Measurements from ENCODE around the gene UBE2V1. TPM values are rescaled to one million over a fixed set of nuclear protein-coding genes. Genes with fewer than 3 reads are reported as not detected.
A peak's percentile ranks its signal among the peaks of the same experiment; 100 is the strongest.

UBE2V1 gene
- total and polyA plus RNA-seq, 10 of the 15 experiments (the other 5 are each of a cell fraction or from before 2014, with no cell fraction given): 51.8 to 219 (median 141) TPM

DNA sequence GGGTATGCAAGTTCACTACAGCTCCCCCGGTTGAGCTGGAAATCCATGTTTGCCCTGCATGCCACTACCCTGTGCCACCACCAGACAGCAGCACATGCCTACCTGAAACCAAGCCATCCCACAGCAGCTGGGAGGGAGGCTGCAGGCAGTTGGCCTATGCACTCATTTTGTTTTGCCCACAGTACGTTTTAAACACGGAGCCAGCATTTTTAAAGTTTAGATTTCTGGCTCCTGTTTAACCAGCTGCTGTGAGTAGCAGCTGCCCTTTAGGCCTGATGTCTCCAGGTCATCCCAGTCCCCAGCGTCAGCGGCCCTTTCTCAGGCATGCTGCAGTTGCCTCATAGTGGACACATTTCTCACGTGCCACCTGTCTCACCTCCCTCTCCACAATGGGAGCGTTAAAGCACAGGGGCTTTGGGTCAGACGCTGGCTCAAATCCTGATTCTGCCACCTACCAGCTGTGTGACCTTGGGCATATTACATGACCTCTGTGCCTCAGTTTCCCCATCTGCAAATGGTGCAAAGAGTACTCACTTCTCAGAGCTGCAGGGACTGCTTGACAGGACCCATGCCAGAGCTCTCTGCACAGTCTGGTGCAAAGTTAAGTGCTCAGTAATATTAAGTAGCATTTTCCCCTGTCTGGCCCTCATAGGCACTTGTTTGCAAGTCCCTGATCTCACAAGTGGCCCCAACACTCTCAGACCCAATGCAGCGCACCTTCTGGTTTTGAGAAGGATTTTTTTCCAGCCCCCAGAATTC is 8.2 kb upstream of the UBE2V1 start:
- H3K27me3 ChIP-seq (replicated peaks in 1 of 2; ENCODE audit: control insufficient read depth in 2 of 2, insufficient read depth in 2 of 2, low read length in 1 of 2): no peaks in the 10 kb centered on the region
- no peaks in the 10 kb centered on the region for H3K9me3 ChIP-seq (replicated peaks; ENCODE audit: control insufficient read depth, insufficient read depth, low read length)
- DNase-seq (ENCODE audit: low read depth, low spot score) (no peak), ATAC-seq (peak; percentile 88), FAIRE-seq (peak; percentile 73)
- ChIA-PET RAD21 (ENCODE audit: unreplicated experiment) (interaction anchor here (0.7 to 3.2 kb wide), 9 partner anchors 9 to 347 kb away, joined by 3 to 58 read pairs (median 4); partner anchors contain the start of genes PEDS1 and UBE2V1), SMC1A (ENCODE audit: uncharacterized antibody, unreplicated experiment) (interaction anchor here (0.7 to 4.7 kb wide), 11 partner anchors 9 to 143 kb away, joined by 3 to 70 read pairs (median 5); partner anchors contain the start of gene PEDS1), CTCF (interaction anchor here (0.5 to 9.8 kb wide), 20 partner anchors 9 to 343 kb away, joined by 3 to 219 read pairs (median 4); partner anchors contain the start of gene PEDS1), POLR2A (interaction anchor here (1.0 to 1.5 kb wide), 2 partner anchors 29 to 32 kb away, joined by 3 to 5 read pairs; no protein-coding TSS in a partner anchor)
- no peak overlapping the region for H2AFZ ChIP-seq (ENCODE audit: control insufficient read depth, low read depth, low read length)
- H3K27ac ChIP-seq (ENCODE audit: control insufficient read depth, insufficient read depth): no peak overlapping the region
- H3K4me3 ChIP-seq: no peak overlapping the region
- in situ Hi-C loops (cut with MboI) (no loop called here), intact Hi-C loops (cut with micrococcal nuclease; ENCODE audit: unreplicated experiment) (loop anchor here (1.0 to 2.0 kb wide), 2 partner anchors 48 to 58 kb away; no protein-coding TSS in a partner anchor)
- BruUV-seq (replicated peaks): no TSS peak
- no peak overlapping the region for H3K4me2 ChIP-seq (ENCODE audit: control insufficient read depth, insufficient read depth)
- peaks cover 5 to 8% of the 10 kb centered on the region in 2 experiments for H3K36me3 ChIP-seq (ENCODE audit: control insufficient read depth in 2 of 2, insufficient read depth in 2 of 2, low read length in 1 of 2)
- peaks cover 4% of the 10 kb centered on the region for H3K4me1 ChIP-seq (ENCODE audit: control insufficient read depth, insufficient read depth, low read length)
- no peaks in the 10 kb centered on the region; the same call in 1 of the 2 replicates for H3K79me2 ChIP-seq (ENCODE audit: control insufficient read depth, insufficient read depth, low read length)
- H4K20me1 ChIP-seq (ENCODE audit: control insufficient read depth, insufficient read depth): no peaks in the 10 kb centered on the region
- WGBS (ENCODE audit: insufficient coverage, insufficient replicate concordance, low lambda C conversion rate, missing lambda C conversion rate): 68% methylated on average over 9 of the region's 9 CpGs
- no peak overlapping the region for H3K9ac ChIP-seq (ENCODE audit: control insufficient read depth, insufficient read depth, low read length)
- TF ChIP-seq HDAC2 (IDR thresholded peaks at IDR 0.05) (no peak), IRF4 (IDR thresholded peaks at IDR 0.05; ENCODE audit: low read depth, low read length) (0 out of 2 replicates have a peak, but pooled peaks have one; percentile 32), POLR2A (IDR thresholded peaks at IDR 0.05; ENCODE audit: low read depth, low read length) (peak; percentile 40; the same call in 1 of the 2 replicates), TCF12 (IDR thresholded peaks at IDR 0.05; ENCODE audit: low read depth, low read length) (peak; percentile 54; the same call in 1 of the 2 replicates), RUNX3 (IDR thresholded peaks at IDR 0.05; ENCODE audit: low read length) (0 out of 2 replicates have a peak, but pooled peaks have one; percentile 26), RBBP5 (conservative IDR thresholded peaks at IDR 0.05) (no peak), BMI1 (IDR thresholded peaks at IDR 0.05; ENCODE audit: borderline replicate concordance) (no peak), RAD21 (IDR thresholded peaks at IDR 0.05; ENCODE audit: insufficient read depth, low read depth, low read length) (peak; percentile 79), BHLHE40 (IDR thresholded peaks at IDR 0.05; ENCODE audit: borderline replicate concordance in 1 of 2, low read depth in 2 of 2, low read length in 1 of 2) (no peak), NRF1 (conservative IDR thresholded peaks at IDR 0.05; ENCODE audit: low read depth, low read length) (no peak), SMC3 (IDR thresholded peaks at IDR 0.05; ENCODE audit: borderline replicate concordance, low read length) (peak; percentile 84), CBX5 (IDR thresholded peaks at IDR 0.05; ENCODE audit: low read depth) (no peak), NFYB (IDR thresholded peaks at IDR 0.05; ENCODE audit: insufficient read depth, low read depth, low read length) (no peak), CEBPZ (IDR thresholded peaks at IDR 0.05; ENCODE audit: low read depth, low read length) (no peak), SIX5 (IDR thresholded peaks at IDR 0.05; ENCODE audit: low read depth, low read length, severe bottlenecking) (no peak), ZNF622 (IDR thresholded peaks at IDR 0.05) (no peak)
- TF ChIP-seq, protein P1, sequence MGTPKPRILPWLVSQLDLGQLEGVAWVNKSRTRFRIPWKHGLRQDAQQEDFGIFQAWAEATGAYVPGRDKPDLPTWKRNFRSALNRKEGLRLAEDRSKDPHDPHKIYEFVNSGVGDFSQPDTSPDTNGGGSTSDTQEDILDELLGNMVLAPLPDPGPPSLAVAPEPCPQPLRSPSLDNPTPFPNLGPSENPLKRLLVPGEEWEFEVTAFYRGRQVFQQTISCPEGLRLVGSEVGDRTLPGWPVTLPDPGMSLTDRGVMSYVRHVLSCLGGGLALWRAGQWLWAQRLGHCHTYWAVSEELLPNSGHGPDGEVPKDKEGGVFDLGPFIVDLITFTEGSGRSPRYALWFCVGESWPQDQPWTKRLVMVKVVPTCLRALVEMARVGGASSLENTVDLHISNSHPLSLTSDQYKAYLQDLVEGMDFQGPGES (IDR thresholded peaks at IDR 0.05): no peak
- TF ChIP-seq, protein P2, sequence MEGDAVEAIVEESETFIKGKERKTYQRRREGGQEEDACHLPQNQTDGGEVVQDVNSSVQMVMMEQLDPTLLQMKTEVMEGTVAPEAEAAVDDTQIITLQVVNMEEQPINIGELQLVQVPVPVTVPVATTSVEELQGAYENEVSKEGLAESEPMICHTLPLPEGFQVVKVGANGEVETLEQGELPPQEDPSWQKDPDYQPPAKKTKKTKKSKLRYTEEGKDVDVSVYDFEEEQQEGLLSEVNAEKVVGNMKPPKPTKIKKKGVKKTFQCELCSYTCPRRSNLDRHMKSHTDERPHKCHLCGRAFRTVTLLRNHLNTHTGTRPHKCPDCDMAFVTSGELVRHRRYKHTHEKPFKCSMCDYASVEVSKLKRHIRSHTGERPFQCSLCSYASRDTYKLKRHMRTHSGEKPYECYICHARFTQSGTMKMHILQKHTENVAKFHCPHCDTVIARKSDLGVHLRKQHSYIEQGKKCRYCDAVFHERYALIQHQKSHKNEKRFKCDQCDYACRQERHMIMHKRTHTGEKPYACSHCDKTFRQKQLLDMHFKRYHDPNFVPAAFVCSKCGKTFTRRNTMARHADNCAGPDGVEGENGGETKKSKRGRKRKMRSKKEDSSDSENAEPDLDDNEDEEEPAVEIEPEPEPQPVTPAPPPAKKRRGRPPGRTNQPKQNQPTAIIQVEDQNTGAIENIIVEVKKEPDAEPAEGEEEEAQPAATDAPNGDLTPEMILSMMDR (IDR thresholded peaks at IDR 0.05 in 2 of 3, conservative IDR thresholded peaks at IDR 0.05 in 1 of 3; ENCODE audit: control insufficient read depth in 2 of 3, extremely low read depth in 1 of 3, insufficient read depth in 1 of 3, low read depth in 3 of 3, low read length in 3 of 3): peak; percentile 74 to 89 (median 87)

Data from GM12878 (cell line).